Measurements from ENCODE around the gene MBOAT7.
A peak's percentile ranks its signal among the peaks of the same experiment; 100 is the strongest.

The MBOAT7 gene

GRCh38 chr19:54159352-54160181 is 29.8 kb downstream of the MBOAT7 start, which contains the start of gene LENG1:
Gene LENG1, minus strand, starts transcription at chr19:54159721. Its CDS starts 26 bp downstream, at chr19:54159695.
- DNase-seq = peak; percentile 100

DNA sequence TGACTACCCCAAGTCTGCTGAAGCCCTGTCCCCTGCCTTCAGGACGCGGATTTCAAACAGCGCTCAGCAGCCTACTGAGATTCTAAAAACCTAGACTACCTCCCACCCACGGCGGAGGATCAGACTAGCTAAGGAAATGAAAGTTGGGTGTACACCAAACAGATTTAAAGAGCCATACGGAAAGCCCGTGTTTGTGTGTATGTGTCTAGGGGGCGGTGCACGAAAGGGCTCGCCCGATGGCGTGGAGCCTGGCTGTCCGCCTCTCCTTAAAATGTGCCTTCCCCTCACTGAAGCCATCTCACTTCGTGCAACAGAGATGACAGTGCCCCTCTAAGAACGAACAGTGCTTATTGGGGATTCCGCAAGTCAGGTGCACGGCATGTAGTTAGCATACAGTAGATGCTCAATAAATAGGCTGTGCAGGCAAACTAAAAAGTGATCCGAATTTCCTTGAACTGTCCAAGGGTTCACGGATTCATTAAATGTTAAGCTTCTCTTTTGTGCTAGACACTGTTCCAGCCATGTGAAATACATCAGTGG is 30.5 kb downstream of the MBOAT7 start:
- peak; percentile 32 for DNase-seq

- DNase-seq = no peak
Observed at GRCh38 chr19:54156953-54157352, 32.4 kb downstream of the MBOAT7 start.

DNA sequence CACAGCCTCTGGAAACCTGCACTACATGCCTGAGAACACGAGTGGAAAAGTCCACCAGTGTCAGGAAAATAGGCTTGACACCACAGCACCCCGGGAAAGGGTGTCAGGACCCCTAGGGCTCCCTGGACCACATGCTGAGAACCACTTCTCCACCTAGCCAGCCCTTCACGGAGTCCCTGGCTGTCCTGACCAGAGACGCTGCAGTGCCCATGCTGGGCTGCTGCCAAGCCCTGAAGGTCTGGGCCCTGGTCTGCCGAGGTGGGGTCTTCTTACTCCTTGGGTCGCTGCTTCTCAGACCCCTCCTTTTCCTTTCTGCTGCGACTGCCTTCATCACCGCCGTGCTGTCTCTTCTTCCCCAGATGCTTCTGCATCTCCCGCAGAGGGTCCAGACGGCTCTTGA is 32.9 kb downstream of the MBOAT7 start:
- DNase-seq = no peak

DNA sequence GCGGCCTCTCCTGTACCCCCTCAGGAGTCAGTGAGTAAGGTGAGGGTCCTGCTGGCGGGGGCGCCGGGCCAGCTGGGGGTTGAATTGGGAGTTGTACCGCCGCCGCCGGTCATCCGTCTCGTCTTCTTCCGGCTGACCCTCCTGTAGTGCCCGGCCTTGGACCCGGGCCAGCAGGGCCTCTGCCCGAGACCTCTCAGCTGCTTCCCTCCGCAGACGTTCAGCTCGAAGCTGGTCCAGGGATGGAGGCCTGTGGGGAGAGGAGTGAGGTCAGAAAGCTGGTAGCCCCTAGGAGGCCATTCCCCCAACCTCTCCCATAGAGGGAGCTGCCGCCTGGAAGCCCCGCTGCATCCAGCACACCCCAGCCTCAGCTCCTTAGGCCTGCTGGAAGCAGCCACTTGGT is 33.7 kb downstream of the MBOAT7 start:
- no peak for DNase-seq

DNA sequence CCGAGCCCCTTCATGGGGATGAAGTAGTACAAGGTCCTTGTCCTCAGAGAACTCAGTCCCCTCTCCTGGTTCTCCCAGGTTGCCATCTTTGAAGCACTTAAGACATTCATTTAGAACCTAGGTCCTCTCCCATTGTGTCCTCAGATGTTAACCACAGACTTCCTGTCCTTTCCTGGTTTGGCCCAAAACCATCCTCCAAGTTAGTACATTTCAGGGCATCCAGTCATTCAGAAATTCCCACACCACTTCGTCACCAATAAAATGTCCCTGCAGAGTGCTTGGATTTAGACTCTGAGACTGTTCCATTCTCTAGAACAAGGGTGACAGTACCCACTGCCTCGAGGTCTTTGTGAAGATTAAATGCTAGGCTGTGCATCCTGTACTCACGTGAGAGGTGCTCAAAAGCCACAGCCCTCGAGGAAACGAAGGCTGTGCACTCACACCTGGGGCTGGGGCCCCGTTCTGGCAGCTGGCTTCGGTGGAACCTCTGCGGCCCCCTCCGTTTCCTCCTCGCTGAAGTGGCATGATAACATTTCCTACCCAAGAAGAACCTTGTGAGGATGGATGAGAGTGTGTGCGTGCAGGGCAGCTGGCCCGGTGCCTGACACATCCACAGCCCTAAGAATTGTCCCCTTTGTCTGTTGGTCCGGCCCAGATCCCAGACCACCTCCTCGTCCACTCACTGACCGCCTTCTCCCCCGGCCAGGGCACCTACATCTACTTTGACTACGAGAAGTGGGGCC is 34.6 kb downstream of the MBOAT7 start:
- DNase-seq = no peak

DNA sequence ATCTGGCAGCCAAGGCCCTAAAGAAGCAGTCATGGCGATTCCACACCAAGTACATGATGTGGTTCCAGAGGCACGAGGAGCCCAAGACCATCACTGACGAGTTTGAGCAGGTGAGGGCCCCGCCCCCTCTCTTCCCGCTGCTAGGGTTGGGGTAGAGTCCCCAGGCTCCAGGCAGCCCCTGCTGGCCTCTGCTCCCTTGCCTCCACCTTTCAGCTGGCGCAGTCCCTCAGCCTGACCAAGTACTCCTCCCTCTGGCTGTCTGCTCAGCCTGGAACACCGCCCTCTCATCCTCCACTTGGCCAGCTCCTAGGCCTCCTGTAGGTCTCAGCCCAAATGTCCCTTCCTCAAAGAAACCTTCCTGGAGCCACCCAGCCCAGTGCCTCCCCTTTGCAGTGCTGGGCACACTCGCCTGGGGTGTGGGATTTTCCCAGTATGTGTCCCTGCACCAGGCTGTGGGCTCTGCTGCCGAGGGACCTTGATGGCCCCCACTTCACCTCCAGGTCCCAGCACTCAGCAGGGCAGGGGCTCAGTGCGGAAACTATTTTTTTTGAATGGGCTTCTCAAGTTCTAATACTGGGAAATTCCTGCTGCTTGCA is 35.6 kb downstream of the MBOAT7 start:
- no peak for DNase-seq

DNA sequence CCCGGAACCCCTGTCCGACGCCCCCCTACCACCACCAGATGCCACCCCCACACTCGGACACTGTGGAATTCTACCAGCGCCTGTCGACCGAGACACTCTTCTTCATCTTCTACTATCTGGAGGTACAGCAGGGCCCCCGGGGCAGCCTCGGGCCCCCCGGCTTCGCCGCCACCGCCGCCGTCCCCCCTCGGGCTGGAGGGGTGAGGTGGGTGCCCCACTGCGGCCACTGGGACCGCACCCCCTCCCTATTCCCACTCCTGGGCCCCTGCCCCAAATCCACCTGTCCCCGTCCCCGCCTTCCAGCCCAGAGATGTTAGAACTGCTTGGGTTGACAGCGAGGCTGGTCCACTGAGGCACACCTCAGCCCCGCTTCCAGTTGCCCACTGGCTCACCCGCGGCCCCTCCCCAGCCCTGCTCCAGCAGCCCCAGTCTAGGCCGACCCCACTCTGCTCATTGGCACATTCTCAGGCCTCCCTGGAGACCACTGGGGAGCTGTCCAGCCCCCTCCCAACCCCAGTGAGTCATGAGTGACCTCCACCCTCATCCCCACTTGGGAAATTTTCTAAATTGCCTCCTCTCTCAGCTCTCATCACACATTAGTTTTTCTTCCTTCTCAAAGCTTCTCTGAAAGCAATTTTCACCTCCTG is 36.4 kb downstream of the MBOAT7 start:
- no peak for DNase-seq

- no peak for DNase-seq
Observed at GRCh38 chr19:54152267-54152666, 37.1 kb downstream of the MBOAT7 start.

GRCh38 chr19:54151362-54152035 is 37.9 kb downstream of the MBOAT7 start:
- no peak for DNase-seq

GRCh38 chr19:54149021-54149812 is 40.2 kb downstream of the MBOAT7 start:
- DNase-seq = no peak

GRCh38 chr19:54148158-54148557 is 41.2 kb downstream of the MBOAT7 start:
- no peak for DNase-seq

DNA sequence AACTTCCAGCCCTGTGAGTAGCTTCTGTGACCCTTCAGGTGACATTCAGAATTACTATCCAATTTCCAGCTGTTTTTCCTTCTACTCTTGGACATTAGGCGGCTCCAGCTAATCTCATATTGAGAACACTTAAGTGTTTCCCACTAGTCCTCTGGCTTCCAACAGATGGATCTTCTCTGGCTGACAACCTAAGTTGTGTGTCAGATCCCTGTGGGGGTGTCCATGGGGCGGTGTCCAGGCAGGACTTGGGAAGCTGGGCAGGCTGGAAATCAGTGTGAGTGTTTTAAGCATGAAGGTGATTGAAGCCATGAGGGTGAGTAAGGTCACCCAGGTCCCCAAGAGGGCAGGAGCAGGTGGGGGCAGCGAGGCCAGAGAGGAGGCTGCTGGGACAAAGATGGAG is 41.7 kb downstream of the MBOAT7 start:
- DNase-seq = no peak

DNA sequence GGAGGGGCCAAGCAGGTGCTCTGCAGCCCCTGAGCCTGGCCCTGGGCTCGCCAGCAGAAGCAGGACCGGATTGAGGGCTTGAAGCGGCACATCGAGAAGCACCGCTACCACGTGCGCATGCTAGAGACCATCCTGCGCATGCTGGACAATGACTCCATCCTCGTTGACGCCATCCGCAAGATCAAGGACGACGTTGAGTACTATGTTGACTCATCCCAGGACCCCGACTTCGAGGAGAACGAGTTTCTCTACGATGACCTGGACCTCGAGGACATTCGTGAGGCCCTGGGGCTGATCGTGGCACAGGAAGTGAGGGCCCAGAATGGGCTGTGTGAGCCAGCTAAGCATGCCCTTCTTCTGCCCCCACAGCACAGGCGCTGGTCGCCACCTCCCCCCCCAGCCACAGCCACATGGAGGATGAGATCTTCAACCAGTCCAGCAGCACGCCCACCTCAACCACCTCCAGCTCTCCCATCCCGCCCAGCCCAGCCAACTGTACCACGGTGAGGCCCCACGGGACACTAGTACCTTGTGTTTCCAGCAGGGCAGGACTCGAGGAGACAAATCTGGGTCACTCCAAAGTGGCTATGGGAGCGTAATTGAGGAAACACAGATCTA is 43.7 kb downstream of the MBOAT7 start:
- DNase-seq = no peak

DNA sequence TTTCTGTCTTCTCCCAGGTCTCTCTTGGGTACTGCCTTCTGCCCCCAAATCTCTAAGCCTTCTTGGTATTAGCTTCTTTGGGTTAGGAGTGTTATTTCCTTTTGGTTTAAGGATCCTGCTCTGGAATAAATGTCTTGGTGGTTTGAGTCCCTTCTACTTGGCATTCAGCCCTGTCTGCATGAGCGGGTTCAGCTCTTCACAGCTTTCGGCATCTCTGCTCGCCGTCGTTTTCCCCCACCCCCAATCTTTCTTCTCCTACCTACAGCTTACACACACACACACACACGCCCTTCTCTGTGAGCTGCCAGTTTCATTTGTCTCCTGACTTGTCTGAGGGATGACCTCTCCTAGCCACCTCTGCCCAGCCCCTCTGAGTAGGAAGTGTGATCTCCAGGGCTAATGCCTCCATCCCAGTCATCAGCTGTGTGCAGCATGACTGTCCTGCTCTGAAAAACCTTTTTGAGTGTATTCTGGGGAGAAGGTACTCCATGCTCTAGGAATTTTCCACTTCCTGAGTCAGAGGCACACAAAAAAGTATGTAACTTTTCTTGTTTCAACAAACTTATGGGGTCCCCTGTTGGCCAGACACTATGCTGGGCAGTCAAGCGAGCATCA is 47.1 kb downstream of the MBOAT7 start:
- no peak for DNase-seq

DNA sequence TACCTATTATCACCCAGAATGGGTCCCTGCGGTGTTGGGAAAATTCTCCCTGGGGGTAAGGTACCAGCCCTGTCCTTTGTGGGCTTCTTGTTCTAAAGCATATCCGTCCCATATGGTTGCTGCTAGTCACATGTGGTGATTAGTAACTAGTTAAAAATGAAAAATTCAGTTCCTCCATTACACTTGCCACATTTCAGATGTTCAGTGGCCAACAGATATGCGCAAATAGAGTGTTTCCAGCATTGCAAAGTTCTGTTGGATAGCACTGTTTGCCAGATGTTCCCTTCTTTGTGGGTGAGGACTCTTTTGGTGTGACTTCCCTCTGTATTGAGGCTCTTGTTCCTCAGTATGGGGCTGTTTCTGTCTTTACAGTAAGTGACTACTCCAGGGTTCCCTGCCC is 48.0 kb downstream of the MBOAT7 start:
- DNase-seq = no peak

- DNase-seq = no peak
Observed at GRCh38 chr19:54138489-54139256, 50.7 kb downstream of the MBOAT7 start.

GRCh38 chr19:54137699-54138488 is 51.5 kb downstream of the MBOAT7 start, which contains the start of gene CNOT3:
Gene CNOT3, plus strand, starts transcription at chr19:54137762. Its CDS starts 5,217 bp downstream, at chr19:54142979.
- no peak for DNase-seq
